Glutamatergic neuron (in vitro differentiated cells): ENCODE measurements around the gene FCHSD1. TPM values are rescaled to one million over a fixed set of nuclear protein-coding genes. Genes with fewer than 3 reads are reported as not detected.
A peak's percentile ranks its signal among the peaks of the same experiment; 100 is the strongest.

Source experiments
- DNase-seq: peaks from one replicate; pipeline ENCODE4 v3.0.0; 2022
- H3K27ac Mint-ChIP-seq: one replicate; pipeline ENCODE4 v1.8.0; 2020; ENCODE audit warnings: mild to moderate bottlenecking, mixed read lengths, inconsistent platforms; ENCODE audit not compliant: unreplicated experiment
- H3K27me3 Mint-ChIP-seq: one replicate; pipeline ENCODE4 v1.8.0; 2020; ENCODE audit warnings: mild to moderate bottlenecking, moderate library complexity, mixed read lengths, inconsistent platforms; ENCODE audit not compliant: unreplicated experiment
- H3K36me3 Mint-ChIP-seq: one replicate; pipeline ENCODE4 v1.8.0; 2020; ENCODE audit warnings: mild to moderate bottlenecking, mixed read lengths, inconsistent platforms; ENCODE audit not compliant: unreplicated experiment
- H3K4me1 Mint-ChIP-seq: one replicate; pipeline ENCODE4 v1.8.0; 2020; ENCODE audit warnings: mild to moderate bottlenecking, low read depth, mixed read lengths, inconsistent platforms; ENCODE audit not compliant: unreplicated experiment
- H3K4me3 Mint-ChIP-seq: one replicate; pipeline ENCODE4 v1.8.0; 2020; ENCODE audit warnings: mild to moderate bottlenecking, mixed read lengths, inconsistent platforms; ENCODE audit not compliant: unreplicated experiment
- H3K9me3 Mint-ChIP-seq: one replicate; pipeline ENCODE4 v1.8.0; 2020; ENCODE audit warnings: mild to moderate bottlenecking, moderate library complexity, mixed read lengths, inconsistent platforms; ENCODE audit not compliant: unreplicated experiment
- total RNA-seq: library from RNA; stranded (reverse); fragmentation: NEBNext Ultra II Directional; extraction: Animal tissue kit (Norgen Biotek cat#: 25700); gene quantifications from one replicate; pipeline ENCODE4 v1.2.1, GENCODE V29; 2021; ENCODE audit not compliant: unreplicated experiment
- TF ChIP-seq, protein P1 (sequence below): fragments of 200-600 bp; sonication (generic); IDR thresholded peaks from one replicate; pipeline ENCODE4 v1.5.0; 2021; ENCODE audit not compliant: partially characterized antibody, unreplicated experiment

The FCHSD1 gene
- total RNA-seq, 1 donor from 2014 or later, result 25.8 TPM

DNA sequence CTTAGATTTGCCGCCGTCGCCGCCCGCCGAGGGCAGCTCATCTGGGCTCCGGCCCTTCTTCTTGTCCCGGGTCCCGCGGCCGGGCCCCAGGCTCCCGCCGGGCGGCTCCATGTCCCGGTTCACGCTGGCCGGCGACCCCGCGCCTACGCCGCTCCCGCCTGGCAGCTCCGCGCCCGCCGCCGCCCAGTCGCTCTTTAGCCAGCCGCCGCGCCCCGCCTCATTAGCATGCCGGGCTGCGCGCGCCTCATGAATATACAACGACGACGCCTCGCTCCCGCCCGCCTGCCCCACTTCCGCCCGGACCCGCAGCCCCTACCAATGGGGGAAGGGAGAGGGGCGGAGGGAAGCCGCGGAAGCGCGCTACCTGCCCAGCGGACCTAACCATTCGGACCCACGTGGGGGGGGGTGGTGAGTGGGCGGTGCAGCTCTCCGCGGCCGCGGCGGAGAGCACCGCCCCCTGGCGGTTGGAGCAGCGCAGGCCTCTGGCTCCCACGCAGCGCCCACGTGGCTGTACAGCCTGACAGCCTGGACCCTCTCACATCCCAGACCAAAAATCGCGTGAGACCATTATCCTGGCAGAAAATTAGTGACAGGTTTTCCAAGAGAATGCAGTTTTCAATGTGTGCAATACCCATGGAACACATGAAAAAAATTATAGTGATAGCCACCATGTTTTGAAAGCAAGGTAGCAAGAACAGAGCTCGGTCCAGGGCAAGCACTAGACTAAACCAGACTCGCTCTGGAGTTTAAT is 32.2 kb downstream of the FCHSD1 start, which contains the start of gene DIAPH1:
Gene DIAPH1, minus strand, starts transcription at position 197 of the 751 bp plus-strand sequence. Its CDS starts 86 bp downstream, at position 111.
- Mint-ChIP-seq H3K4me3 (peak within 1 kb of the TSS; percentile 99), H3K27ac (peak within 1 kb of the TSS; percentile 36), H3K4me1 (peaks cover 10% of the 10 kb centered on the region), H3K27me3 (peaks cover 2% of the 10 kb centered on the region), H3K36me3 (no peaks in the 10 kb centered on the region), H3K9me3 (peaks cover 4% of the 10 kb centered on the region)
- TF ChIP-seq, protein P1, sequence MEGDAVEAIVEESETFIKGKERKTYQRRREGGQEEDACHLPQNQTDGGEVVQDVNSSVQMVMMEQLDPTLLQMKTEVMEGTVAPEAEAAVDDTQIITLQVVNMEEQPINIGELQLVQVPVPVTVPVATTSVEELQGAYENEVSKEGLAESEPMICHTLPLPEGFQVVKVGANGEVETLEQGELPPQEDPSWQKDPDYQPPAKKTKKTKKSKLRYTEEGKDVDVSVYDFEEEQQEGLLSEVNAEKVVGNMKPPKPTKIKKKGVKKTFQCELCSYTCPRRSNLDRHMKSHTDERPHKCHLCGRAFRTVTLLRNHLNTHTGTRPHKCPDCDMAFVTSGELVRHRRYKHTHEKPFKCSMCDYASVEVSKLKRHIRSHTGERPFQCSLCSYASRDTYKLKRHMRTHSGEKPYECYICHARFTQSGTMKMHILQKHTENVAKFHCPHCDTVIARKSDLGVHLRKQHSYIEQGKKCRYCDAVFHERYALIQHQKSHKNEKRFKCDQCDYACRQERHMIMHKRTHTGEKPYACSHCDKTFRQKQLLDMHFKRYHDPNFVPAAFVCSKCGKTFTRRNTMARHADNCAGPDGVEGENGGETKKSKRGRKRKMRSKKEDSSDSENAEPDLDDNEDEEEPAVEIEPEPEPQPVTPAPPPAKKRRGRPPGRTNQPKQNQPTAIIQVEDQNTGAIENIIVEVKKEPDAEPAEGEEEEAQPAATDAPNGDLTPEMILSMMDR, result peak; percentile 98
- peak; percentile 99 for DNase-seq

DNA sequence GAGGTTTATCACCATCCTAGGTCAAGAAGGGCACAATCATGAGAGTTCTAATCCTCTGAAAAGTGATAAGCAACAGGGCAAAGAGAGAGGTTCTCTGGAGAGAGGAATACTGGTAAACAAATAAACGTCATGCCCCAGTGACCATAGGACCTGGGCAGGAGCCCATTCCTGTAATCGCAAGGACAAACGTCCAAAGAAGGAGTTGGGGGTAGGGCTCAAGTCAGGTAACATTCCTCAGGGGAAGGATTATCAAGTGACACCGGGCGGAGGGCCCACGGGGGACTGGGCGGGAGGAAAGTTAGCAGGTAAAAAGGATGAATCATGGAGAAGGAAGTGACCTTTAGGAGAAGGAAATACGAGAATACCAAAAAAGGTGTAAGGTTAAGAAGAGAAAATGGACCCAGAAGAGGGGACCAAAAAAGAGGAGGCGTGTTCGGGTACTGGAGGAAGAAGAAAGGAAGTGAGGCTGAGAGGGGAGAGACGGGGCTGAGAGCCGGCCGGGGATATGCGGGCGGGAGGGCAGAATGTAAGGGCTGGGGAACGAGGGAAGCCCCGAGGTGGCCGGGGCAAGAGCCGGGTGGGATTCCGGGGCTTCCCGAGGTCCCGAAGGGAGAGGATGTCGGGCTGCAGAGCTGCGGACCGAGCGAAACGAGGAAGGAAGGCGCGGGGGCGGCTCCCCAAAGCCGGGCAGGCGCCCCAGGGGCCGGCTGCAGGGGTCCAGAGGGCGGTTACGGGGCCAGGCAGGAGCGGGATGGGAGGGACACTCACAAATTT is 33.0 kb downstream of the FCHSD1 start:
- DNase-seq, result peak; percentile 53
- TF ChIP-seq, protein P1, result no peak
- H3K4me1 Mint-ChIP-seq, result peaks cover 12% of the 10 kb centered on the region
- peaks cover 2% of the 10 kb centered on the region for H3K27me3 Mint-ChIP-seq
- H3K9me3 Mint-ChIP-seq, result peaks cover 4% of the 10 kb centered on the region
- peak overlapping the region; percentile 36 for H3K27ac Mint-ChIP-seq
- H3K36me3 Mint-ChIP-seq, result no peaks in the 10 kb centered on the region
- H3K4me3 Mint-ChIP-seq, result peak overlapping the region; percentile 99

DNA sequence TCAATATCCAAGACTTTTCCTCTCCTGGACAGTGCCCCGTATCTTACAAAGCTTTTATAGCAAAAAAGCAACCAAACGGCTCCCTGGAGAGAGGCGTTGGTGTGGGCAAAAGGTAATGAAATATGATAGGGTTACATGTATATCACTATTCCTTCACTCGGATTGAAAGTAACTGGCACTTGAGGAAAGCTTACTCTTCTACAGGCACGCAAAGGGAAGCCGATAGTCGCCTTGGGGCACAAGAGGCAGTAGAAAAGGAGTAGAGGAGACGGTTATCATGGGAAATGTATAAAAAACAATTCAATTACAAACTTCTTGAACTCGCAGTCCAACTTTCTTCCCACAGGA is 33.6 kb downstream of the FCHSD1 start:
- Mint-ChIP-seq H3K27ac (peak overlapping the region; percentile 36), H3K9me3 (peaks cover 4% of the 10 kb centered on the region), H3K4me3 (peak overlapping the region; percentile 99), H3K36me3 (no peaks in the 10 kb centered on the region), H3K4me1 (peaks cover 13% of the 10 kb centered on the region), H3K27me3 (peaks cover 2% of the 10 kb centered on the region)
- TF ChIP-seq, protein P1, result no peak
- DNase-seq, result no peak

DNA sequence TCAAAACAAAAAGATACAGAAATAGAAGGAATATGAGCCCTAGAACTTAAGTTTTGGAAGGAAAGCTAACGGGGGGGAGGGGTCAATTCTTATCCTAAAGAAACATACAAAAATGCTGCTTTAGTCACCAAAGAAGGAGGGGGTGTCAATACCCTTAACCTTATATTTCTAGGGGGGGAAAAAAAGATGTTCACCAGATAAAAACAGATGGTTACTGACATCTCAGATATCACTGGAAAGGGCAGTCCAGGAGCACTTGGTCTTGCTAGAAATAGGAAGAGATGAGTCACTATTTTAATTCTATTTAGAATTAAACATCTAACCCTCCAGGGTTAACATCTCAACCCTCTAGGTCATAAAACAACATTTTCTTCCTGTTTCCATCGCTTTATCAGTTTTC is 34.1 kb downstream of the FCHSD1 start:
- DNase-seq, result no peak
- Mint-ChIP-seq H3K9me3 (peaks cover 4% of the 10 kb centered on the region), H3K4me1 (peaks cover 13% of the 10 kb centered on the region), H3K36me3 (no peaks in the 10 kb centered on the region), H3K27me3 (peaks cover 2% of the 10 kb centered on the region), H3K27ac (peak overlapping the region; percentile 6), H3K4me3 (peak overlapping the region; percentile 99)
- TF ChIP-seq, protein P1, result no peak
